GM23338 (cell line): ENCODE measurements around the gene LRRC63. TPM values are rescaled to one million over a fixed set of nuclear protein-coding genes. Genes with fewer than 3 reads are reported as not detected.

Source experiments
- ATAC-seq: fragments of 200-7000 bp; cut with Tn5 transposase; 3 replicates; pipeline ENCODE4 v1.9.1; 2020
- DNase-seq: peaks from one replicate; pipeline ENCODE4 v3.0.0-alpha.2; 2015; ENCODE audit warnings: low spot score
- H2AFZ ChIP-seq: fragments of 200-600 bp; sonication (generic); 2 replicates; pipeline ENCODE4 v1.8.0; 2016; ENCODE audit warnings: antibody characterized with exemption, mild to moderate bottlenecking, moderate library complexity
- H3F3A ChIP-seq: fragments of 200-600 bp; sonication (generic); replicated peaks from 2 replicates; pipeline ENCODE4 v1.8.0; 2017; ENCODE audit warnings: antibody characterized with exemption, mixed run types, low read depth
- H3K27ac ChIP-seq: fragments of 200-600 bp; sonication (generic); 2 replicates; pipeline ENCODE4 v1.6.1; 2016; ENCODE audit warnings: low read depth
- H3K27me3 ChIP-seq: fragments of 200-600 bp; sonication (generic); 2 replicates; pipeline ENCODE4 v1.8.0; 2016; ENCODE audit warnings: mild to moderate bottlenecking, mixed run types, moderate library complexity; ENCODE audit not compliant: insufficient read depth
- H3K36me3 ChIP-seq: fragments of 200-600 bp; sonication (generic); 2 replicates; pipeline ENCODE4 v1.8.0; 2016; ENCODE audit warnings: mild to moderate bottlenecking; ENCODE audit not compliant: insufficient read depth
- H3K4me1 ChIP-seq: fragments of 200-600 bp; sonication (generic); 2 replicates; pipeline ENCODE4 v1.8.0; 2016; ENCODE audit warnings: mild to moderate bottlenecking, moderate library complexity; ENCODE audit not compliant: insufficient read depth
- H3K4me2 ChIP-seq: fragments of 200-600 bp; sonication (generic); 2 replicates; pipeline ENCODE4 v1.7.1; 2017; ENCODE audit warnings: mixed run types
- H3K4me3 ChIP-seq: fragments of 200-600 bp; sonication (generic); 2 replicates; pipeline ENCODE4 v1.6.1; 2016; ENCODE audit warnings: mixed run types
- H3K79me2 ChIP-seq: fragments of 200-600 bp; sonication (generic); replicated peaks from 2 replicates; pipeline ENCODE4 v1.8.0; 2017; ENCODE audit warnings: mild to moderate bottlenecking; ENCODE audit not compliant: insufficient read depth
- H3K9me2 ChIP-seq: fragments of 200-600 bp; sonication (generic); 2 replicates; pipeline ENCODE4 v1.8.0; 2017; ENCODE audit not compliant: insufficient read depth
- H4K20me1 ChIP-seq: fragments of 200-600 bp; sonication (generic); replicated peaks from 2 replicates; pipeline ENCODE4 v1.8.0; 2017; ENCODE audit warnings: mild to moderate bottlenecking; ENCODE audit not compliant: insufficient read depth
- H3K27ac Mint-ChIP-seq: 2 replicates; pipeline ENCODE4 v1.8.0; 2020; ENCODE audit warnings: inconsistent platforms, mild to moderate bottlenecking, moderate library complexity, mixed read lengths
- H3K27me3 Mint-ChIP-seq: 3 replicates; pipeline ENCODE4 v1.8.0; 2022; ENCODE audit warnings: low read depth, mild to moderate bottlenecking, moderate library complexity, mixed read lengths, inconsistent platforms; ENCODE audit not compliant: insufficient read depth, poor library complexity
- H3K36me3 Mint-ChIP-seq: 3 replicates; pipeline ENCODE4 v1.8.0; 2021; ENCODE audit warnings: low read depth, mild to moderate bottlenecking, inconsistent platforms, moderate library complexity, mixed read lengths
- H3K4me1 Mint-ChIP-seq: 3 replicates; pipeline ENCODE4 v1.8.0; 2020; ENCODE audit warnings: mild to moderate bottlenecking, inconsistent platforms, mixed read lengths
- H3K4me3 Mint-ChIP-seq: 3 replicates; pipeline ENCODE4 v1.8.0; 2021; ENCODE audit warnings: moderate library complexity, mild to moderate bottlenecking, inconsistent platforms, mixed read lengths
- H3K9me3 Mint-ChIP-seq: 3 replicates; pipeline ENCODE4 v1.8.0; 2020; ENCODE audit warnings: moderate library complexity, mild to moderate bottlenecking, inconsistent platforms, mixed read lengths
- CREB1 ChIP-seq: fragments of 250-450 bp; sonication (Bioruptor Pico); IDR thresholded peaks from 2 replicates; pipeline ENCODE4 v1.5.0; 2020; ENCODE audit warnings: low read depth, mild to moderate bottlenecking, moderate library complexity
- ETS1 ChIP-seq: IDR thresholded peaks from 2 replicates; pipeline ENCODE4 v1.6.1; 2016; ENCODE audit warnings: antibody characterized with exemption
- EZH2phosphoT487 ChIP-seq: fragments of 200-600 bp; sonication (generic); IDR thresholded peaks from one replicate; pipeline ENCODE4 v1.8.1; 2018; ENCODE audit warnings: antibody characterized with exemption; ENCODE audit not compliant: unreplicated experiment
- JUNB ChIP-seq: IDR thresholded peaks from one replicate; pipeline ENCODE4 v1.6.1; 2016; ENCODE audit warnings: antibody characterized with exemption; ENCODE audit not compliant: unreplicated experiment
- NANOG ChIP-seq: IDR thresholded peaks from 2 replicates; pipeline ENCODE4 v1.6.1; 2016; ENCODE audit warnings: antibody characterized with exemption, borderline replicate concordance
- REST ChIP-seq: IDR thresholded peaks from one replicate; pipeline ENCODE4 v1.6.1; 2018; ENCODE audit warnings: antibody characterized with exemption; ENCODE audit not compliant: unreplicated experiment
- ZNF114 ChIP-seq: fragments of 250-450 bp; sonication (Bioruptor Pico); IDR thresholded peaks from 2 replicates; pipeline ENCODE4 v1.5.0; 2020; ENCODE audit warnings: mild to moderate bottlenecking, moderate library complexity
- ZNF331 ChIP-seq: fragments of 250-450 bp; sonication (Bioruptor Pico); IDR thresholded peaks from 2 replicates; pipeline ENCODE4 v1.5.0; 2020; ENCODE audit warnings: low read depth, mild to moderate bottlenecking, moderate library complexity
- ZNF462 ChIP-seq: fragments of 250-450 bp; sonication (Bioruptor Pico); IDR thresholded peaks from 2 replicates; pipeline ENCODE4 v1.5.0; 2020; ENCODE audit warnings: mild to moderate bottlenecking, moderate library complexity
- polyA plus RNA-seq: library from polyadenylated mRNA; unstranded; fragments of >200 nt; fragmentation: Nextera tagmentation; extraction: Ambion mirVana; gene quantifications from 2 replicates; pipeline ENCODE4 v1.2.1, GENCODE V29; 2016
- total RNA-seq: library from RNA; depleted of rRNA; stranded (reverse); fragments of >200 nt; shearing (Covaris generic); gene quantifications from 2 replicates; pipeline ENCODE4 v1.2.3, GENCODE V29; 2014

The LRRC63 gene
- total and polyA plus RNA-seq, 2 experiments from 2014 or later = not detected

- TF ChIP-seq REST = no peak
- no peak for TF ChIP-seq ZNF331
- no peak for TF ChIP-seq EZH2phosphoT487
- TF ChIP-seq JUNB = no peak
- no peak for TF ChIP-seq NANOG
These were observed 92.1 kb downstream of the LRRC63 start (continued) for GRCh38 chr13:46303742-46304385.

GRCh38 chr13:46304546-46304945 is 92.8 kb downstream of the LRRC63 start:
- Histone ChIP-seq H4K20me1 (no peaks in the 10 kb centered on the region), H3K36me3 (no peaks in the 10 kb centered on the region), H3K4me2 (no peak overlapping the region), H3K27me3 (no peaks in the 10 kb centered on the region), H3K4me1 (no peaks in the 10 kb centered on the region), H3K4me3 (no peak overlapping the region), H3K27ac (no peak overlapping the region), H2AFZ (no peak overlapping the region), H3F3A (no peaks in the 10 kb centered on the region), H3K79me2 (no peaks in the 10 kb centered on the region), H3K9me2 (no peaks in the 10 kb centered on the region)
- DNase-seq (no peak), ATAC-seq (no peak)
- Mint-ChIP-seq H3K4me1 (no peaks in the 10 kb centered on the region), H3K27ac (no peak overlapping the region), H3K27me3 (no peaks in the 10 kb centered on the region), H3K9me3 (peaks cover 3% of the 10 kb centered on the region; the same call in 1 of the 3 replicates), H3K36me3 (no peaks in the 10 kb centered on the region), H3K4me3 (no peak overlapping the region)
- TF ChIP-seq ZNF114 (no peak), NANOG (no peak), REST (no peak), CREB1 (CRISPR knock-in tag) (no peak), ZNF462 (no peak), EZH2phosphoT487 (no peak), ETS1 (no peak)
